ENCODE data around the gene SSBP1.

GRCh38 chr7:141722529-141722928 lies 15.6 kb upstream of the SSBP1 start:
- TF ChIP-seq, protein P1, sequence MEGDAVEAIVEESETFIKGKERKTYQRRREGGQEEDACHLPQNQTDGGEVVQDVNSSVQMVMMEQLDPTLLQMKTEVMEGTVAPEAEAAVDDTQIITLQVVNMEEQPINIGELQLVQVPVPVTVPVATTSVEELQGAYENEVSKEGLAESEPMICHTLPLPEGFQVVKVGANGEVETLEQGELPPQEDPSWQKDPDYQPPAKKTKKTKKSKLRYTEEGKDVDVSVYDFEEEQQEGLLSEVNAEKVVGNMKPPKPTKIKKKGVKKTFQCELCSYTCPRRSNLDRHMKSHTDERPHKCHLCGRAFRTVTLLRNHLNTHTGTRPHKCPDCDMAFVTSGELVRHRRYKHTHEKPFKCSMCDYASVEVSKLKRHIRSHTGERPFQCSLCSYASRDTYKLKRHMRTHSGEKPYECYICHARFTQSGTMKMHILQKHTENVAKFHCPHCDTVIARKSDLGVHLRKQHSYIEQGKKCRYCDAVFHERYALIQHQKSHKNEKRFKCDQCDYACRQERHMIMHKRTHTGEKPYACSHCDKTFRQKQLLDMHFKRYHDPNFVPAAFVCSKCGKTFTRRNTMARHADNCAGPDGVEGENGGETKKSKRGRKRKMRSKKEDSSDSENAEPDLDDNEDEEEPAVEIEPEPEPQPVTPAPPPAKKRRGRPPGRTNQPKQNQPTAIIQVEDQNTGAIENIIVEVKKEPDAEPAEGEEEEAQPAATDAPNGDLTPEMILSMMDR (IDR thresholded peaks at IDR 0.05), result no peak
- TF ChIP-seq POLR2A (IDR thresholded peaks at IDR 0.05), result no peak
- no peak for TF ChIP-seq POLR2AphosphoS5 (IDR thresholded peaks at IDR 0.05)
